Neural progenitor cell (in vitro differentiated cells): Measurements from ENCODE around the gene C8A. TPM values are rescaled to one million over a fixed set of nuclear protein-coding genes. Genes with fewer than 3 reads are reported as not detected.

ENCODE experiments used
- DNase-seq: peaks from one replicate; pipeline ENCODE4 v3.0.0-alpha.2; 2016; ENCODE audit warnings: low spot score
- H2AFZ ChIP-seq: fragments of 200-600 bp; sonication (generic); replicated peaks from 2 replicates; pipeline ENCODE4 v1.6.1; 2016; ENCODE audit warnings: antibody characterized with exemption
- H3F3A ChIP-seq: fragments of 200-600 bp; sonication (generic); 2 replicates; pipeline ENCODE4 v1.6.1; 2016; ENCODE audit warnings: antibody characterized with exemption, low read depth
- H3K27ac ChIP-seq: fragments of 200-600 bp; sonication (generic); 2 replicates; pipeline ENCODE4 v1.5.1; 2016; ENCODE audit warnings: mild to moderate bottlenecking
- H3K27me3 ChIP-seq: fragments of 200-600 bp; sonication (generic); 2 replicates; pipeline ENCODE4 v1.6.1; 2016; ENCODE audit warnings: mild to moderate bottlenecking, moderate library complexity
- H3K36me3 ChIP-seq: fragments of 200-600 bp; sonication (generic); 2 replicates; pipeline ENCODE4 v1.5.1; 2016
- H3K4me1 ChIP-seq: fragments of 200-600 bp; sonication (generic); 2 replicates; pipeline ENCODE4 v1.6.1; 2016; ENCODE audit warnings: mixed run types
- H3K4me2 ChIP-seq: fragments of 200-600 bp; sonication (generic); 2 replicates; pipeline ENCODE4 v1.6.1; 2016
- H3K4me3 ChIP-seq: fragments of 200-600 bp; sonication (generic); 2 replicates; pipeline ENCODE4 v1.5.1; 2016
- H3K79me2 ChIP-seq: fragments of 200-600 bp; sonication (generic); 2 replicates; pipeline ENCODE4 v1.6.1; 2016; ENCODE audit warnings: low read depth
- H3K9ac ChIP-seq: fragments of 200-600 bp; sonication (generic); 2 replicates; pipeline ENCODE4 v1.6.1; 2016
- H3K9me3 ChIP-seq: fragments of 200-600 bp; sonication (generic); 2 replicates; pipeline ENCODE4 v1.5.1; 2016; ENCODE audit warnings: low read depth
- H4K20me1 ChIP-seq: fragments of 200-600 bp; sonication (generic); 2 replicates; pipeline ENCODE4 v1.6.1; 2016; ENCODE audit warnings: low read depth
- H3K27ac Mint-ChIP-seq: 3 replicates; pipeline ENCODE4 v1.8.0; 2021; ENCODE audit warnings: mixed read lengths
- H3K27me3 Mint-ChIP-seq: 2 replicates; pipeline ENCODE4 v1.8.0; 2022; ENCODE audit warnings: low read depth, mild to moderate bottlenecking, inconsistent platforms, moderate library complexity, mixed read lengths; ENCODE audit not compliant: insufficient read depth
- H3K36me3 Mint-ChIP-seq: 3 replicates; pipeline ENCODE4 v1.8.0; 2021; ENCODE audit warnings: mixed read lengths
- H3K4me1 Mint-ChIP-seq: 3 replicates; pipeline ENCODE4 v1.8.0; 2021; ENCODE audit warnings: mixed read lengths
- H3K4me3 Mint-ChIP-seq: 3 replicates; pipeline ENCODE4 v1.8.0; 2021; ENCODE audit warnings: mild to moderate bottlenecking, moderate library complexity, mixed read lengths
- H3K9me3 Mint-ChIP-seq: 3 replicates; pipeline ENCODE4 v1.8.0; 2020; ENCODE audit warnings: mixed read lengths
- CTCF ChIP-seq: fragments of 200-600 bp; sonication (generic); IDR thresholded peaks from 2 replicates; pipeline ENCODE4 v1.5.1; 2017; ENCODE audit warnings: antibody characterized with exemption, mild to moderate bottlenecking
- EZH2 ChIP-seq: fragments of 200-600 bp; sonication (generic); IDR thresholded peaks from 2 replicates; pipeline ENCODE4 v1.6.1; 2017; ENCODE audit warnings: antibody characterized with exemption, mild to moderate bottlenecking, moderate library complexity
- EZH2phosphoT487 ChIP-seq: fragments of 200-600 bp; sonication (generic); IDR thresholded peaks from 2 replicates; pipeline ENCODE4 v1.6.1; 2017; ENCODE audit warnings: antibody characterized with exemption
- total RNA-seq: library from RNA; depleted of rRNA; stranded (reverse); fragments of >200 nt; gene quantifications from 2 replicates; pipeline ENCODE4 v1.2.3, GENCODE V29; 2015; ENCODE audit warnings: low replicate concordance

Gene C8A
- total RNA-seq, 1 donor from 2014 or later: not detected

DNA sequence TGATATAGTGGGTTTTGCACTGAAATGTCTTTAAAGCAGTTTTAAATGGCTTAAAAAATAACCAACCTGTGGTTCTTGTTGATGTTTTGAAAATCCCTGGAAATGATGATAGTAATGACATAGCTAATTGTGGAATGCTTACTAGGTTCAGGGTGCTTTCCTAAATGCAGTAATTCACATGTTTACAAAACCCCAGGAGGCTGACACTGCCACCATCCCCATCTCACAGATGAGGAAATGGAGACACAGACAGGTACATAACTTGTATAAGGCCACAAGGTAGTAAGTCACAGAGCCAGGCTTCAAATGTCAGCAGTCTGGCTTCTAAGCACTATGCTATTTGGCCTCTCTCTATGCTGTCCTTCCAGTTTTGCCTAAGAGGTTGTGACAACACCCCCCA lies 70.6 kb downstream of the C8A start:
- TF ChIP-seq CTCF (no peak), EZH2phosphoT487 (no peak), EZH2 (no peak)
- Mint-ChIP-seq H3K27me3 (peaks cover 6% of the 10 kb centered on the region), H3K4me3 (no peak overlapping the region)

GRCh38 chr1:56927171-56927570 lies 72.6 kb downstream of the C8A start:
- no peak overlapping the region for H3K4me3 Mint-ChIP-seq
- Histone ChIP-seq H3K9me3 (no peaks in the 10 kb centered on the region), H3K36me3 (no peaks in the 10 kb centered on the region), H3K79me2 (no peaks in the 10 kb centered on the region), H2AFZ (no peak overlapping the region), H3K27ac (no peak overlapping the region), H4K20me1 (no peaks in the 10 kb centered on the region), H3K27me3 (no peaks in the 10 kb centered on the region), H3K9ac (no peak overlapping the region), H3K4me1 (peaks cover 34% of the 10 kb centered on the region), H3F3A (peaks cover 14% of the 10 kb centered on the region), H3K4me2 (no peak overlapping the region), H3K4me3 (no peak overlapping the region)
- peaks cover 19% of the 10 kb centered on the region for H3K4me1 Mint-ChIP-seq
- no peak overlapping the region for H3K27ac Mint-ChIP-seq
- no peak for TF ChIP-seq EZH2phosphoT487
- no peak for TF ChIP-seq CTCF
- no peak for TF ChIP-seq EZH2
- no peak for DNase-seq
- no peaks in the 10 kb centered on the region for H3K36me3 Mint-ChIP-seq
- H3K27me3 Mint-ChIP-seq: peaks cover 6% of the 10 kb centered on the region
- H3K9me3 Mint-ChIP-seq: peaks cover 5% of the 10 kb centered on the region

More for the DNA sequence above, 70.6 kb downstream of the C8A start:
- Histone ChIP-seq H3K79me2 (no peaks in the 10 kb centered on the region), H3K4me2 (no peak overlapping the region), H4K20me1 (no peaks in the 10 kb centered on the region), H3K4me1 (peaks cover 29% of the 10 kb centered on the region), H3K9me3 (no peaks in the 10 kb centered on the region), H3K36me3 (no peaks in the 10 kb centered on the region), H3K27ac (no peak overlapping the region), H3K4me3 (no peak overlapping the region), H2AFZ (no peak overlapping the region), H3F3A (peaks cover 8% of the 10 kb centered on the region), H3K9ac (no peak overlapping the region), H3K27me3 (no peaks in the 10 kb centered on the region)
- peaks cover 5% of the 10 kb centered on the region for H3K9me3 Mint-ChIP-seq
- no peak for DNase-seq
- no peak overlapping the region for H3K27ac Mint-ChIP-seq
- peaks cover 25% of the 10 kb centered on the region for H3K4me1 Mint-ChIP-seq
- H3K36me3 Mint-ChIP-seq: no peaks in the 10 kb centered on the region

DNA sequence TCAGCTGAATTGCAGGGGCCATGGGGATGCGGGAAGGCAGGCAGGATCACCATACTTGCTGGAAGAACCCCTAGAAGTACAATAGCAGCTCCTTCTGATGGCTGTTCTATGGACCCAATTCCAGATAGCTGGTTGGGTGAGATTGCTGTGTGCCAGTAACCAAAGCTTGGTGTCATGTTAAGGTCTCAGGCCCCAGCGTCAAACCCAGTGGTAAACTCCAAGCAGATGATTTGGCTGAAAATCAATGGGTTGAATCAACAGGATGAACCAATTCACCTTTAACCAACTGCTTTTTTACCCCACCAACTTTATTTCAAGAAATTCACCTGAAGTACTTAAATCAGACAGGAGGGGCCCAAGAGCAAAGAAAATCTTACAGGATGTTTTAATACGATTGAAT lies 73.4 kb downstream of the C8A start:
- H3K9me3 Mint-ChIP-seq: peaks cover 5% of the 10 kb centered on the region
- no peak for TF ChIP-seq EZH2
- no peak for TF ChIP-seq EZH2phosphoT487
- no peak for TF ChIP-seq CTCF
- Histone ChIP-seq H3K27ac (no peak overlapping the region), H3K9me3 (no peaks in the 10 kb centered on the region), H3K4me2 (no peak overlapping the region), H4K20me1 (no peaks in the 10 kb centered on the region), H3K4me1 (peaks cover 34% of the 10 kb centered on the region), H3F3A (peaks cover 14% of the 10 kb centered on the region), H3K79me2 (no peaks in the 10 kb centered on the region), H3K9ac (no peak overlapping the region), H3K27me3 (no peaks in the 10 kb centered on the region), H3K4me3 (no peak overlapping the region), H3K36me3 (no peaks in the 10 kb centered on the region), H2AFZ (no peak overlapping the region)
- DNase-seq: no peak
- H3K36me3 Mint-ChIP-seq: no peaks in the 10 kb centered on the region
- H3K4me3 Mint-ChIP-seq: no peak overlapping the region
- H3K27me3 Mint-ChIP-seq: peaks cover 13% of the 10 kb centered on the region
- H3K27ac Mint-ChIP-seq: no peak overlapping the region
- H3K4me1 Mint-ChIP-seq: peaks cover 24% of the 10 kb centered on the region
